Liver (tissue), 9 donors: ENCODE measurements around the gene TYRP1. TPM values are rescaled to one million over a fixed set of nuclear protein-coding genes. Genes with fewer than 3 reads are reported as not detected.

Experiments
- DNase-seq: peaks from one replicate; pipeline ENCODE4 v3.0.0-alpha.2; 2017; ENCODE audit warnings: low spot score
- H3K27ac ChIP-seq, 2 donors: one replicate each; pipeline ENCODE4 v1.7.0; 2013; ENCODE audit warnings: inconsistent platforms in 2 of 2, low read length in 2 of 2, control low read depth in 1 of 2, low read depth in 1 of 2, mild to moderate bottlenecking in 1 of 2
- H3K27me3 ChIP-seq, 4 donors: one replicate each; pipeline versions ENCODE4 v1.6.1 to v1.7.0; 2013; ENCODE audit warnings: low read length in 3 of 4, inconsistent platforms in 1 of 4, mild to moderate bottlenecking in 1 of 4, moderate library complexity in 1 of 4; ENCODE audit not compliant: control insufficient read depth in 4 of 4, insufficient read depth in 4 of 4
- H3K36me3 ChIP-seq, 4 donors: one replicate each; pipeline versions ENCODE4 v1.6.1 to v1.7.0; 2013; ENCODE audit warnings: low read length in 3 of 4, mild to moderate bottlenecking in 3 of 4, low read depth in 1 of 4, moderate library complexity in 1 of 4; ENCODE audit not compliant: control insufficient read depth in 4 of 4, insufficient read depth in 3 of 4
- H3K4me1 ChIP-seq, 4 donors: one replicate each; pipeline versions ENCODE4 v1.6.1 to v1.7.0; 2013; ENCODE audit warnings: low read length in 3 of 4, mild to moderate bottlenecking in 3 of 4, moderate library complexity in 1 of 4; ENCODE audit not compliant: control insufficient read depth in 4 of 4, insufficient read depth in 4 of 4
- H3K4me3 ChIP-seq, 3 donors: one replicate each; pipeline versions ENCODE4 v1.6.1 to v1.7.0; 2013; ENCODE audit warnings: low read length in 3 of 3, control low read depth in 1 of 3, low read depth in 1 of 3, mild to moderate bottlenecking in 1 of 3
- H3K9ac ChIP-seq, 2 donors: one replicate each; pipeline ENCODE4 v1.7.0; 2013; ENCODE audit warnings: low read length in 2 of 2, mild to moderate bottlenecking in 2 of 2, moderate library complexity in 2 of 2, control low read depth in 1 of 2, low read depth in 1 of 2
- H3K9me3 ChIP-seq, 4 donors: one replicate each; pipeline versions ENCODE4 v1.6.1 to v1.7.0; 2013; ENCODE audit warnings: low read length in 3 of 4; ENCODE audit not compliant: control insufficient read depth in 4 of 4
- ATF3 ChIP-seq: IDR thresholded peaks from 2 replicates; pipeline ENCODE4 v1.6.1; 2016; ENCODE audit warnings: antibody characterized with exemption
- EGR1 ChIP-seq, 2 donors: IDR thresholded peaks; 2 replicates each; pipeline ENCODE4 v1.6.1; 2016 to 2018; ENCODE audit warnings: antibody characterized with exemption in 2 of 2, low read depth in 2 of 2
- FOXA1 ChIP-seq: IDR thresholded peaks from 2 replicates; pipeline ENCODE4 v1.6.1; 2016; ENCODE audit warnings: antibody characterized with exemption
- FOXA2 ChIP-seq: IDR thresholded peaks from 2 replicates; pipeline ENCODE4 v1.6.1; 2016; ENCODE audit warnings: antibody characterized with exemption
- GABPA ChIP-seq, 2 donors: IDR thresholded peaks in 1 of 2; conservative IDR thresholded peaks in 1 of 2; 2 replicates each; pipeline ENCODE4 v1.6.1; 2016; ENCODE audit warnings: antibody characterized with exemption in 2 of 2, mild to moderate bottlenecking in 1 of 2, moderate library complexity in 1 of 2
- HNF4A ChIP-seq, 2 donors: conservative IDR thresholded peaks; 2 replicates each; pipeline ENCODE4 v1.6.1; 2016; ENCODE audit warnings: antibody characterized with exemption in 2 of 2, mild to moderate bottlenecking in 2 of 2
- HNF4G ChIP-seq: IDR thresholded peaks from 2 replicates; pipeline ENCODE4 v1.6.1; 2016; ENCODE audit warnings: antibody characterized with exemption
- JUND ChIP-seq, 2 donors: IDR thresholded peaks; 2 replicates each; pipeline ENCODE4 v1.6.1; 2016; ENCODE audit warnings: antibody characterized with exemption in 2 of 2
- NR2F2 ChIP-seq: IDR thresholded peaks from 2 replicates; pipeline ENCODE4 v1.6.1; 2016; ENCODE audit warnings: antibody characterized with exemption
- RAD21 ChIP-seq, 2 donors: IDR thresholded peaks; 2 replicates each; pipeline ENCODE4 v1.6.1; 2016; ENCODE audit warnings: antibody characterized with exemption in 2 of 2, mild to moderate bottlenecking in 2 of 2
- REST ChIP-seq: IDR thresholded peaks from 2 replicates; pipeline ENCODE4 v1.6.1; 2016; ENCODE audit warnings: antibody characterized with exemption, mild to moderate bottlenecking
- RXRA ChIP-seq, 2 donors: IDR thresholded peaks; 2 replicates each; pipeline ENCODE4 v1.6.1; 2017 to 2018; ENCODE audit warnings: antibody characterized with exemption in 2 of 2, mild to moderate bottlenecking in 1 of 2
- SP1 ChIP-seq: IDR thresholded peaks from 2 replicates; pipeline ENCODE4 v1.6.1; 2018; ENCODE audit warnings: antibody characterized with exemption, mild to moderate bottlenecking
- TAF1 ChIP-seq: conservative IDR thresholded peaks from 2 replicates; pipeline ENCODE4 v1.6.1; 2016; ENCODE audit warnings: antibody characterized with exemption, mild to moderate bottlenecking
- YY1 ChIP-seq: IDR thresholded peaks from 2 replicates; pipeline ENCODE4 v1.6.1; 2016; ENCODE audit warnings: antibody characterized with exemption, mild to moderate bottlenecking
- ZBTB33 ChIP-seq: IDR thresholded peaks from 2 replicates; pipeline ENCODE4 v1.6.1; 2016; ENCODE audit warnings: antibody characterized with exemption
- WGBS: extraction: QIAGEN DNeasy Blood & Tissue Kit; methylation state at CpG from one replicate; pipeline ENCODE4 v1.1.7; 2013; 5-methylcytosine and 5-hydroxymethylcytosine counted together
- polyA plus RNA-seq, 2 donors: library from polyadenylated mRNA; stranded (reverse) in 1 of 2; unstranded in 1 of 2; fragments of 200-250 nt in 1 of 2; fragments of >200 nt in 1 of 2; fragmentation: Nextera tagmentation in 1 of 2; extraction: Ambion mirVana in 1 of 2; gene quantifications; one replicate each; pipeline versions ENCODE4 v1.2.1 to v1.2.3, GENCODE V29; 2013 to 2015
- total RNA-seq, 2 donors: library from RNA; depleted of rRNA; stranded (reverse); fragments of >200 nt; gene quantifications; one replicate each; pipeline ENCODE4 v1.2.3, GENCODE V29; 2014
- TF ChIP-seq, protein P1 (sequence below): IDR thresholded peaks from 2 replicates; pipeline ENCODE4 v1.6.1; 2016; ENCODE audit warnings: antibody characterized with exemption
- TF ChIP-seq, protein P2 (sequence below): fragments of 150-350 bp; IDR thresholded peaks from 2 replicates; pipeline ENCODE4 v1.5.1; 2017; ENCODE audit warnings: improper control_type of control experiment, low read depth, low read length; ENCODE audit not compliant: missing input control
- donor health status: healthy.
- donor health status: healthy.
- donor health status: healthy.
- donor health status: healthy.
- donor health status: healthy.

Gene TYRP1
- total and polyA plus RNA-seq, 4 donors: 0.17 TPM; not detected in 3

DNA sequence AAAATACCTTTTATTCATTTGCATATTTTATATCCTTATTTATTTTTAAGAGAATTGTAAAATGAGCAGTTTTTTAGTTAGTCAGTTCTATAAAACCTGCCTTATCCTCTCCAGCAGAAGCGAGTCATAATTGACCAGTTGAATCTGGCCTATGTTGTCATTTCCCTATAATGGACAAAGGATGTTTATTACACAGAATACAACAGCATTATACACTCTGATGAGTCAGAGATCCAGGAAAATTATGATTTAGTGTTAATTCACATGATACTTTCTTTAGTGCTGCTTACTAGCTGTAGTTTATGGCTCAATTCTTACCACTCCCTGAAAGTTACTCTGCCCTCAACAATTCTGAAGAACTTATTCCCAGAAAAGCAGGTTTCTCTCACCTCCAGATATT, 54.8 kb downstream of the TYRP1 start:
- no peaks in the 10 kb centered on the region for H3K36me3 ChIP-seq
- H3K9ac ChIP-seq: no peak overlapping the region
- H3K9me3 ChIP-seq: no peaks in the 10 kb centered on the region
- no peaks in the 10 kb centered on the region for H3K4me1 ChIP-seq
- H3K4me3 ChIP-seq: no peak overlapping the region
- WGBS: 83% methylated on average over 1 of the region's 1 CpG
- TF ChIP-seq GABPA (IDR thresholded peaks at IDR 0.05 in 1 of 2, conservative IDR thresholded peaks at IDR 0.05 in 1 of 2) (no peak), NR2F2 (no peak), RXRA (IDR thresholded peaks at IDR 0.05) (no peak), FOXA1 (no peak), ZBTB33 (no peak), REST (no peak), RAD21 (IDR thresholded peaks at IDR 0.05) (no peak), HNF4G (no peak), YY1 (no peak), JUND (IDR thresholded peaks at IDR 0.05) (no peak), ATF3 (no peak), HNF4A (conservative IDR thresholded peaks at IDR 0.05) (no peak), SP1 (no peak), EGR1 (IDR thresholded peaks at IDR 0.05; ENCODE audit: low read depth in 2 of 2) (no peak), FOXA2 (no peak), TAF1 (no peak)
- TF ChIP-seq, protein P1, sequence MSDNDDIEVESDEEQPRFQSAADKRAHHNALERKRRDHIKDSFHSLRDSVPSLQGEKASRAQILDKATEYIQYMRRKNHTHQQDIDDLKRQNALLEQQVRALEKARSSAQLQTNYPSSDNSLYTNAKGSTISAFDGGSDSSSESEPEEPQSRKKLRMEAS: no peak
- TF ChIP-seq, protein P2, sequence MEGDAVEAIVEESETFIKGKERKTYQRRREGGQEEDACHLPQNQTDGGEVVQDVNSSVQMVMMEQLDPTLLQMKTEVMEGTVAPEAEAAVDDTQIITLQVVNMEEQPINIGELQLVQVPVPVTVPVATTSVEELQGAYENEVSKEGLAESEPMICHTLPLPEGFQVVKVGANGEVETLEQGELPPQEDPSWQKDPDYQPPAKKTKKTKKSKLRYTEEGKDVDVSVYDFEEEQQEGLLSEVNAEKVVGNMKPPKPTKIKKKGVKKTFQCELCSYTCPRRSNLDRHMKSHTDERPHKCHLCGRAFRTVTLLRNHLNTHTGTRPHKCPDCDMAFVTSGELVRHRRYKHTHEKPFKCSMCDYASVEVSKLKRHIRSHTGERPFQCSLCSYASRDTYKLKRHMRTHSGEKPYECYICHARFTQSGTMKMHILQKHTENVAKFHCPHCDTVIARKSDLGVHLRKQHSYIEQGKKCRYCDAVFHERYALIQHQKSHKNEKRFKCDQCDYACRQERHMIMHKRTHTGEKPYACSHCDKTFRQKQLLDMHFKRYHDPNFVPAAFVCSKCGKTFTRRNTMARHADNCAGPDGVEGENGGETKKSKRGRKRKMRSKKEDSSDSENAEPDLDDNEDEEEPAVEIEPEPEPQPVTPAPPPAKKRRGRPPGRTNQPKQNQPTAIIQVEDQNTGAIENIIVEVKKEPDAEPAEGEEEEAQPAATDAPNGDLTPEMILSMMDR: no peak
- H3K27ac ChIP-seq: no peak overlapping the region
- no peak for DNase-seq
- H3K27me3 ChIP-seq: no peaks in the 10 kb centered on the region
